Epithelial cell of proximal tubule (primary cell): ENCODE data around the gene COBL. TPM values are rescaled to one million over a fixed set of nuclear protein-coding genes. Genes with fewer than 3 reads are reported as not detected.
A peak's percentile ranks its signal among the peaks of the same experiment; 100 is the strongest.

Source experiments
- DNase-seq: peaks from one replicate; pipeline ENCODE4 v3.0.0-alpha.2; 2011; ENCODE audit warnings: low read depth
- H3K4me3 ChIP-seq: 2 replicates; pipeline ENCODE4 v1.5.1; 2011; ENCODE audit warnings: low read depth, mild to moderate bottlenecking, low read length
- CTCF ChIP-seq: conservative IDR thresholded peaks from 2 replicates; pipeline ENCODE4 v1.5.1; 2012; ENCODE audit warnings: low read depth, mild to moderate bottlenecking, low read length
- total RNA-seq: library from RNA; depleted of rRNA; stranded (reverse); fragments of >200 nt; gene quantifications from 2 replicates; pipeline ENCODE4 v1.2.3, GENCODE V29; 2015

Gene COBL
- total RNA-seq, 1 donor from 2014 or later: 6.6 TPM

GRCh38 chr7:50980411-50980810 is 336.2 kb downstream of the COBL start:
- no peak for DNase-seq
- H3K4me3 ChIP-seq: no peak overlapping the region
- TF ChIP-seq CTCF: no peak

- peak; percentile 39 for TF ChIP-seq CTCF
- no peak for DNase-seq
- no peak overlapping the region for H3K4me3 ChIP-seq
Observed at GRCh38 chr7:50978633-50979215, 337.9 kb downstream of the COBL start.

- no peak overlapping the region for H3K4me3 ChIP-seq
- no peak for DNase-seq
- TF ChIP-seq CTCF: no peak
Observed at GRCh38 chr7:50977421-50977820, 339.2 kb downstream of the COBL start.

- no peak overlapping the region for H3K4me3 ChIP-seq
- DNase-seq: no peak
- no peak for TF ChIP-seq CTCF
Observed at GRCh38 chr7:50976064-50976463, 340.5 kb downstream of the COBL start.

- H3K4me3 ChIP-seq: no peak overlapping the region
- no peak for TF ChIP-seq CTCF
- DNase-seq: no peak
Observed at GRCh38 chr7:50974240-50974639, 342.4 kb downstream of the COBL start.

- no peak overlapping the region for H3K4me3 ChIP-seq
- TF ChIP-seq CTCF: no peak
- DNase-seq: no peak
Observed at GRCh38 chr7:50973814-50974213, 342.8 kb downstream of the COBL start.

GRCh38 chr7:50970092-50970491 is 346.5 kb downstream of the COBL start:
- no peak overlapping the region for H3K4me3 ChIP-seq
- TF ChIP-seq CTCF: no peak

More at GRCh38 chr7:50970092-50970491, 346.5 kb downstream of the COBL start:
- DNase-seq: no peak
